Keratinocyte (primary cell): ENCODE measurements around the gene TMCO4.

ENCODE experiments used
- EZH2 ChIP-seq: IDR thresholded peaks from one replicate; pipeline ENCODE4 v1.6.1; 2012; ENCODE audit warnings: inconsistent platforms, mild to moderate bottlenecking, low read length, moderate library complexity
- TF ChIP-seq, protein P1 (sequence below), 3 experiments: IDR thresholded peaks in 1 of 3; conservative IDR thresholded peaks in 1 of 3; optimal IDR thresholded peaks in 1 of 3; 2 replicates in 2 of 3; 3 replicates in 1 of 3; pipeline versions ENCODE3 to v1.5.1; 2011; ENCODE audit warnings: low read length in 3 of 3, mild to moderate bottlenecking in 3 of 3, moderate library complexity in 2 of 3, control low read depth in 1 of 3, inconsistent platforms in 1 of 3; ENCODE audit not compliant: insufficient read depth in 2 of 3; ENCODE audit errors: extremely low read depth in 1 of 3

DNA sequence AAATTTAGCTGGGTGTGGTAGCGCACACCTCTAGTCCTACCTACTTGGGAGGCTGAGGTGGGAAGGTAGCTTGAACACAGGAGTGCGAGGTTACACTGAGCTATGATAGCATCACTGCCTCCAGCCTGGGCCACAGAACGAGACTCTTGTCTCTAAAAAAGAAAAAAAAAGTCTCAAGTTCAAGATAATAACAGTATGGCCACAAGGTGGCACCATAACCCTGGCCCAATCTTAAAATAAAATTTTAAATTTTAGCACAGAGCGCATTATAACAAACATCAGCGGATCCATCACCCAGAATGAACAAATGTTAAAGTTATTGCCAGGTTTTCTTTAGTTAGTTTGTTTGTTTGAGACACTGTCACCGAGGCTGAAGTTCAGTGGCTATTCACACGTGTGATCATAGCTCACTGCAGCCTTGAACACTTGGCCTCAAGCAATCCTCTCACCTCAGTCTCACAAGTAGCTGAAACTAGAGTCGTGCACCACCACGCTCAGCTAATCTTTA, 137.9 kb downstream of the TMCO4 start:
- TF ChIP-seq, protein P1, sequence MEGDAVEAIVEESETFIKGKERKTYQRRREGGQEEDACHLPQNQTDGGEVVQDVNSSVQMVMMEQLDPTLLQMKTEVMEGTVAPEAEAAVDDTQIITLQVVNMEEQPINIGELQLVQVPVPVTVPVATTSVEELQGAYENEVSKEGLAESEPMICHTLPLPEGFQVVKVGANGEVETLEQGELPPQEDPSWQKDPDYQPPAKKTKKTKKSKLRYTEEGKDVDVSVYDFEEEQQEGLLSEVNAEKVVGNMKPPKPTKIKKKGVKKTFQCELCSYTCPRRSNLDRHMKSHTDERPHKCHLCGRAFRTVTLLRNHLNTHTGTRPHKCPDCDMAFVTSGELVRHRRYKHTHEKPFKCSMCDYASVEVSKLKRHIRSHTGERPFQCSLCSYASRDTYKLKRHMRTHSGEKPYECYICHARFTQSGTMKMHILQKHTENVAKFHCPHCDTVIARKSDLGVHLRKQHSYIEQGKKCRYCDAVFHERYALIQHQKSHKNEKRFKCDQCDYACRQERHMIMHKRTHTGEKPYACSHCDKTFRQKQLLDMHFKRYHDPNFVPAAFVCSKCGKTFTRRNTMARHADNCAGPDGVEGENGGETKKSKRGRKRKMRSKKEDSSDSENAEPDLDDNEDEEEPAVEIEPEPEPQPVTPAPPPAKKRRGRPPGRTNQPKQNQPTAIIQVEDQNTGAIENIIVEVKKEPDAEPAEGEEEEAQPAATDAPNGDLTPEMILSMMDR (optimal IDR thresholded peaks at IDR 0.05 in 1 of 3, IDR thresholded peaks at IDR 0.05 in 1 of 3, conservative IDR thresholded peaks at IDR 0.05 in 1 of 3; ENCODE audit: extremely low read depth in 1 of 3, insufficient read depth in 2 of 3, low read length in 3 of 3): peak in 2 of 3 experiments; percentile 65
- TF ChIP-seq EZH2: no peak
